Pancreas (tissue), 10 donors: ENCODE measurements around the gene KAZN. TPM values are rescaled to one million over a fixed set of nuclear protein-coding genes. Genes with fewer than 3 reads are reported as not detected.

Experiments used
- ATAC-seq, 4 donors: fragments of 200-7000 bp; cut with Tn5 transposase; one replicate each; pipeline versions ENCODE4 v1.8.0 to v1.9.1; 2020; ENCODE audit warnings: mild to moderate bottlenecking in 4 of 4, moderate library complexity in 4 of 4
- DNase-seq, 6 donors: peaks; one replicate each; pipeline ENCODE4 v3.0.0-alpha.2; 2020
- FAIRE-seq: peaks from 2 replicates; lab custom pipeline; 2012; peaks lifted over from hg19 to GRCh38; lab: Jason Lieb, UNC
- H3K27ac ChIP-seq, 4 donors: fragments of 200-600 bp; sonication (generic); 1 replicate in 3 of 4; 2 replicates in 1 of 4; pipeline versions ENCODE4 v1.5.0 to v1.8.0; 2020
- H3K27me3 ChIP-seq, 4 donors: fragments of 200-600 bp; one replicate each; pipeline ENCODE4 v1.8.0; 2021
- H3K36me3 ChIP-seq, 3 donors: fragments of 200-600 bp; sonication (generic) in 1 of 3; one replicate each; pipeline versions ENCODE4 v1.5.0 to v1.8.0; 2020 to 2021
- H3K4me1 ChIP-seq, 3 donors: fragments of 200-600 bp; one replicate each; pipeline ENCODE4 v1.8.0; 2021
- H3K4me3 ChIP-seq, 4 donors: fragments of 200-600 bp; sonication (generic) in 2 of 4; one replicate each; pipeline versions ENCODE4 v1.5.0 to v1.8.0; 2020 to 2021
- H3K9me3 ChIP-seq, 4 donors: fragments of 200-600 bp; one replicate each; pipeline ENCODE4 v1.8.0; 2021
- WGBS, 2 donors: extraction: QIAGEN DNeasy Blood & Tissue Kit; methylation state at CpG; one replicate each; pipeline ENCODE4 v1.1.7; 2013; 5-methylcytosine and 5-hydroxymethylcytosine counted together
- intact Hi-C, 3 donors: fragments of 100-400 bp; cut with DNase I; formaldehyde crosslinking; loops; one replicate each; pipeline versions ENCODE4 v1.11.1 to v1.14.2; 2022
- polyA plus RNA-seq, 2 donors: library from polyadenylated mRNA; stranded (reverse); fragments of 200-250 nt; gene quantifications; one replicate each; pipeline ENCODE4 v1.2.3, GENCODE V29; 2013
- total RNA-seq, 6 donors: library from RNA; stranded (reverse); fragmentation: NEBNext Ultra II Directional in 4 of 6; extraction: Animal tissue kit (Norgen Biotek cat#: 25700) in 4 of 6; gene quantifications; one replicate each; pipeline versions ENCODE4 v1.2.1 to v1.2.4, GENCODE V29; 2021 to 2023
- TF ChIP-seq, protein P1 (sequence below), 4 donors: fragments of 200-600 bp; sonication (generic) in 3 of 4; IDR thresholded peaks; one replicate each; pipeline versions ENCODE4 v1.5.0 to v1.8.0; 2021; ENCODE audit warnings: antibody characterized with exemption in 4 of 4
- donor health status: healthy with polysubstance abuse.
- donor health status: DM: no; HTN: no; CAD: no; lungs with moderate emphysema.
- donor health status: DM: no; HTN: no; CAD: no.
- donor health status: control.
- donor health status: control.
- donor health status: Bipolar disorder and iron deficiency.
- donor health status: DM: yes; HTN: yes; CAD: no.
- donor health status: DM: no; HTN: no; CAD: no.
- donor health status: DM: no; HTN: no; CAD: no.
- donor health status: DM: yes; HTN: yes; CAD: no.

Gene KAZN
- total and polyA plus RNA-seq, 8 donors: 2.4 to 6.0 (median 4.1) TPM

DNA sequence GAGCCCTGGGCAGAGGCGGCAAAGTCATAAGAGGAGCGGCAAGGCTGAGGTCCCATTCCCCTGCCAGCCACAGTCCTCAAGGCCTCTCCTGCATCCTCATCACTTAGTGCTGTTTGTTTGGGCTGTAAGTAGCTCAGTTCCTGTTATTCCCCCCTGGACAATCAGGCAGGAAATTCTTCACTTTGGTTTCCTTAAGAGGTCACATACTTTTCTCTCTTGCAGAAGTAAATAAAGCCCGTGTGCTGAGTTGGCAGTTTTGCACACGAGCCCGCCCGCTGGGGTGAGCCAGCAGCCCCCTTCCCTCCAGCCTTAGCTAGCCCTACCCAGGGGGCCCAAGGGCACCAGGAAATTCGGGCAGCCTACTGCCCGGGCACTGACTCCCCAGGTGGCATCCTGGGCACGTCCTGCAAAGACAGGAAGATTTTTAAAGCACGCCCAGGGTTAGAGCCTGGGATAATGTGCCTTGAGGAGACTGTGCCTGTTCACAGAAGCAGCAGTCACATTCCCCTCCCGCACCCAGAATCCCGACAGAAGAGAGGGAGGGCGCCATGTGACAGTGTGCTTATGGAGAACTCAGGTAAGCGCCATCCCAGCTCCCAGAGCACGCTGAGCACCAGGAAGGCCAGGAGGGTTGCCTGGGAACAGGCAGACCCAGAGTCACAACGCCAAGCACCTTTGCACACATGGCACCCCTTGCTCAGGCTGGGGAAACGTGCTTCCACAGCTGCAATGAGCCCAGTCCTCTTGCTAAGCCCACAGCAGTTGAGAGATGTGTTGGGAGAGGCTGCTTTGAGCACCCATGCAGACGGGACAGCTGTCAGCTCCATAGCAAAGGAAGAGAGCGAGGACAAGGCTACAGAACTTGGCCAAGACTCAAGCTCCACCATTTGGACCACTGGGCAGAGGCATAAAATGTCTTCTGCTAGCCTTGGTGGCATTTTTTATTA, 410.6 kb downstream of the KAZN start:
- TF ChIP-seq, protein P1, sequence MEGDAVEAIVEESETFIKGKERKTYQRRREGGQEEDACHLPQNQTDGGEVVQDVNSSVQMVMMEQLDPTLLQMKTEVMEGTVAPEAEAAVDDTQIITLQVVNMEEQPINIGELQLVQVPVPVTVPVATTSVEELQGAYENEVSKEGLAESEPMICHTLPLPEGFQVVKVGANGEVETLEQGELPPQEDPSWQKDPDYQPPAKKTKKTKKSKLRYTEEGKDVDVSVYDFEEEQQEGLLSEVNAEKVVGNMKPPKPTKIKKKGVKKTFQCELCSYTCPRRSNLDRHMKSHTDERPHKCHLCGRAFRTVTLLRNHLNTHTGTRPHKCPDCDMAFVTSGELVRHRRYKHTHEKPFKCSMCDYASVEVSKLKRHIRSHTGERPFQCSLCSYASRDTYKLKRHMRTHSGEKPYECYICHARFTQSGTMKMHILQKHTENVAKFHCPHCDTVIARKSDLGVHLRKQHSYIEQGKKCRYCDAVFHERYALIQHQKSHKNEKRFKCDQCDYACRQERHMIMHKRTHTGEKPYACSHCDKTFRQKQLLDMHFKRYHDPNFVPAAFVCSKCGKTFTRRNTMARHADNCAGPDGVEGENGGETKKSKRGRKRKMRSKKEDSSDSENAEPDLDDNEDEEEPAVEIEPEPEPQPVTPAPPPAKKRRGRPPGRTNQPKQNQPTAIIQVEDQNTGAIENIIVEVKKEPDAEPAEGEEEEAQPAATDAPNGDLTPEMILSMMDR (IDR thresholded peaks at IDR 0.05): no peak
- no peak overlapping the region for H3K27ac ChIP-seq
- no peak for FAIRE-seq
- no peak overlapping the region for H3K4me3 ChIP-seq
- no peak for DNase-seq
- intact Hi-C loops: no loop called here
- no peaks in the 10 kb centered on the region for H3K27me3 ChIP-seq
- no peaks in the 10 kb centered on the region for H3K4me1 ChIP-seq
- H3K9me3 ChIP-seq: no peaks in the 10 kb centered on the region
- ATAC-seq: no peak
- H3K36me3 ChIP-seq: no peaks in the 10 kb centered on the region
- WGBS, 2 donors: 81 to 87% methylated on average over 19 of the region's 19 CpGs

DNA sequence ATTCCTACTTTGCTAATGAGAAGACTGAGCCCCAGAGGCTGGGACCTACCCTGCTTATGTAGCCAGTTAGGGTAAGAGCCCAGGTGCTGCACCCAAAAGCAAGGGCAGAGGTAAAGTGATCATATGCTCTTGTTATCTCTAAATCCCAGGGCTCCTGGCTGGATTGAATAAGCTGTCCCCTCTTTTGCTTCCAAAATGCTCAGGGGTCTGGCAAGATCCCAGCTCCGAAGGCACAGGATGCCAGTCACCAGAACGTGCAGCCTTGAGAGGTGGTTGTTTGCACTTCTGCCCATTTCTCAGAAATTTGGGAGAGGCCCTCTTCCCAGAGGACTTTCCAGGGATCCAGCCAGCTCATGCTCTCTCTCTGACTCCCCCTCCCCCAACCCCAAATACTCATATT, 412.7 kb downstream of the KAZN start:
- intact Hi-C loops: no loop called here
- WGBS, 2 donors: 66 to 72% methylated on average over 2 of the region's 2 CpGs

DNA sequence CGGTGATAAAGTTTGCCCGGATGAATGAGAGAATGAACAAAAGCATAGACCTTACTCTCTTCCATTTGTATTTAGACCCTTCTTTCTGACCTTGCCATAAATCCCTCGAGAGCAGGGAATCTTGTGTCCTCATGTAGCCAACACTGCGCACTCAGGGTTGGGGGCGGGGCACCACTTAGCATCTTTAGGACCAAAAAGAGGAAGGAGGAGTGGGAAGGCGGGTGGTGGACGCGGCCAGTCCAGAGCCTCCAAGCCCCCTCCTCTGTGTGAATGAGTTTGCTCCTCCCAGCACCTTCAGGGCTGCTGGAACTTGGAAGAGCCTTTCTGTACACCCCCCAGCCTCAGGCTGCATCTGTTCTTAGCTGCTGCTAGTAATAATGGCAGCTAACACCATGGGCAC, 413.2 kb downstream of the KAZN start:
- no peaks in the 10 kb centered on the region for H3K27me3 ChIP-seq
- intact Hi-C loops: no loop called here
- no peaks in the 10 kb centered on the region for H3K36me3 ChIP-seq
- no peak for DNase-seq
- WGBS, 2 donors: 90 to 95% methylated on average over 8 of the region's 8 CpGs
- TF ChIP-seq, protein P1 (IDR thresholded peaks at IDR 0.05): no peak
- ATAC-seq: no peak
- FAIRE-seq: no peak
- no peaks in the 10 kb centered on the region for H3K9me3 ChIP-seq
- H3K4me3 ChIP-seq: no peak overlapping the region
- no peak overlapping the region for H3K27ac ChIP-seq
- no peaks in the 10 kb centered on the region for H3K4me1 ChIP-seq

More for the DNA sequence above, 412.7 kb downstream of the KAZN start:
- no peaks in the 10 kb centered on the region for H3K27me3 ChIP-seq
- FAIRE-seq (no peak), DNase-seq (no peak), ATAC-seq (no peak)
- TF ChIP-seq, protein P1 (IDR thresholded peaks at IDR 0.05): no peak
- no peaks in the 10 kb centered on the region for H3K36me3 ChIP-seq
- no peak overlapping the region for H3K4me3 ChIP-seq
- no peaks in the 10 kb centered on the region for H3K4me1 ChIP-seq
- H3K27ac ChIP-seq: no peak overlapping the region
- no peaks in the 10 kb centered on the region for H3K9me3 ChIP-seq

DNA sequence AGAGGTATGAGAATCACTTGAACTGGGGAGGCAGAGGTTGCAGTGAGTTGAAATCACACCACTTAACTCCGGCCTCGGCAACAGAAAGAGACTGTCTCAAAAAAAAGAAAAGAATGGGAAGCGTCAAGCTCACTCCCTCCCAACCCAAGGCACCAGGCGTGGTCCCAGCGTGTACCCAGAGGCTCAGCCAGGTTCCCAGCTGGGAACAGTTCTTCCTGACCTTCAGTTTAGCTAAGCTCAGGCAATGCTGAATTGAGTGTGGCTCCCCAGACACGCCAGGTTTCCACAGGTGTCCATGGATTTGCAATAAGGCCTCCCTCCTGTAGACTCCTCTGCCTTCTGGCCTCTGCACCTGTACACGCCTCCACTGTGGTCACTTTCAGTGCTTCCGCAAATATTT, 414.3 kb downstream of the KAZN start:
- Histone ChIP-seq H3K4me3 (no peak overlapping the region), H3K9me3 (no peaks in the 10 kb centered on the region), H3K27ac (no peak overlapping the region), H3K36me3 (no peaks in the 10 kb centered on the region), H3K4me1 (no peaks in the 10 kb centered on the region), H3K27me3 (no peaks in the 10 kb centered on the region)
- intact Hi-C loops: no loop called here
- no peak for ATAC-seq
- TF ChIP-seq, protein P1 (IDR thresholded peaks at IDR 0.05): no peak
- DNase-seq: no peak
- WGBS, 2 donors: 84 to 93% methylated on average over 8 of the region's 8 CpGs
- no peak for FAIRE-seq

- intact Hi-C loops: no loop called here
- Histone ChIP-seq H3K36me3 (no peaks in the 10 kb centered on the region), H3K27me3 (no peaks in the 10 kb centered on the region), H3K9me3 (no peaks in the 10 kb centered on the region), H3K27ac (no peak overlapping the region), H3K4me1 (no peaks in the 10 kb centered on the region), H3K4me3 (no peak overlapping the region)
- WGBS, 2 donors: 84 to 88% methylated on average over 8 of the region's 8 CpGs
- ATAC-seq (no peak), DNase-seq (no peak), FAIRE-seq (no peak)
- TF ChIP-seq, protein P1 (IDR thresholded peaks at IDR 0.05): no peak
Observed at GRCh38 chr1:15013767-15014166, 415.3 kb downstream of the KAZN start.
